Lower leg skin (tissue), 3 donors: ENCODE measurements around the gene ALG3.

Source experiments
- CTCF ChIP-seq, 3 donors: fragments of 450-650 bp; IDR thresholded peaks; one replicate each; pipeline ENCODE4 v1.5.1; 2016; ENCODE audit warnings: antibody characterized with exemption in 3 of 3, mild to moderate bottlenecking in 3 of 3, moderate library complexity in 2 of 3
- POLR2A ChIP-seq, 2 donors: fragments of 450-650 bp; IDR thresholded peaks; one replicate each; pipeline ENCODE4 v1.6.1; 2016 to 2017; ENCODE audit warnings: antibody characterized with exemption in 2 of 2, mild to moderate bottlenecking in 1 of 2, moderate library complexity in 1 of 2

GRCh38 chr3:184237211-184237610, 11.6 kb downstream of the ALG3 start:
- TF ChIP-seq POLR2A (IDR thresholded peaks at IDR 0.05) (no peak), CTCF (IDR thresholded peaks at IDR 0.05) (no peak)
